Neural cell (in vitro differentiated cells): ENCODE measurements around the gene HSD17B4. TPM values are rescaled to one million over a fixed set of nuclear protein-coding genes. Genes with fewer than 3 reads are reported as not detected.

Experiments used
- H2AFZ ChIP-seq: fragments of 200-600, 300-800 bp; sonication (generic), shearing (Covaris generic); 2 replicates; pipeline ENCODE4 v1.6.0; 2014; ENCODE audit warnings: low read depth, mild to moderate bottlenecking, antibody characterized with exemption, low read length, moderate library complexity
- H3F3A ChIP-seq: fragments of 200-600 bp; shearing (Covaris generic); 2 replicates; pipeline ENCODE4 v1.6.1; 2016; ENCODE audit warnings: mild to moderate bottlenecking, moderate library complexity, mixed read lengths, antibody characterized with exemption, low read length; ENCODE audit not compliant: insufficient read depth, poor library complexity, severe bottlenecking
- H3K27ac ChIP-seq: fragments of 200-600, 300-800 bp; sonication (generic), shearing (Covaris generic); 2 replicates; pipeline ENCODE4 v1.5.1; 2014; ENCODE audit warnings: mild to moderate bottlenecking, low read length, moderate library complexity
- H3K27me3 ChIP-seq: fragments of 300-800, 200-600 bp; sonication (generic), shearing (Covaris generic); 2 replicates; pipeline ENCODE4 v1.6.0; 2014; ENCODE audit warnings: mild to moderate bottlenecking, low read depth, low read length, moderate library complexity; ENCODE audit not compliant: insufficient read depth
- H3K36me3 ChIP-seq: fragments of 300-800, 200-600 bp; sonication (generic), shearing (Covaris generic); 2 replicates; pipeline ENCODE4 v1.5.1; 2014; ENCODE audit warnings: mild to moderate bottlenecking, antibody characterized with exemption, low read length, moderate library complexity; ENCODE audit not compliant: insufficient read depth
- H3K4me2 ChIP-seq: fragments of 300-800, 200-600 bp; sonication (generic), shearing (Covaris generic); 2 replicates; pipeline ENCODE4 v1.6.0; 2014; ENCODE audit warnings: mild to moderate bottlenecking, low read length
- H3K4me3 ChIP-seq: fragments of 300-800, 200-600 bp; sonication (generic), shearing (Covaris generic); 2 replicates; pipeline ENCODE4 v1.5.1; 2014; ENCODE audit warnings: mild to moderate bottlenecking, low read length, moderate library complexity
- H3K79me2 ChIP-seq: fragments of 200-600 bp; shearing (Covaris generic); replicated peaks from 2 replicates; pipeline ENCODE4 v1.6.0; 2014; ENCODE audit warnings: mild to moderate bottlenecking, low read length, moderate library complexity; ENCODE audit not compliant: insufficient read depth
- H3K9ac ChIP-seq: fragments of 300-800, 200-600 bp; sonication (generic), shearing (Covaris generic); 2 replicates; pipeline ENCODE4 v1.6.1; 2016; ENCODE audit warnings: mild to moderate bottlenecking, low read length, mixed read lengths
- H3K9me2 ChIP-seq: fragments of 200-600 bp; shearing (Covaris generic); 2 replicates; pipeline ENCODE4 v1.6.1; 2016; ENCODE audit warnings: mild to moderate bottlenecking, low read length, mixed read lengths; ENCODE audit not compliant: insufficient read depth
- H3K9me3 ChIP-seq: fragments of 200-600, 300-800 bp; sonication (generic), shearing (Covaris generic); 2 replicates; pipeline ENCODE4 v1.6.1; 2016; ENCODE audit warnings: mild to moderate bottlenecking, mixed run types, low read length, moderate library complexity, mixed read lengths
- H4K20me1 ChIP-seq: fragments of 200-600 bp; shearing (Covaris generic); 2 replicates; pipeline ENCODE4 v1.6.1; 2016; ENCODE audit warnings: mild to moderate bottlenecking, mixed run types; ENCODE audit not compliant: insufficient read depth
- EP300 ChIP-seq: fragments of 450-650 bp; conservative IDR thresholded peaks from 2 replicates; pipeline ENCODE4 v1.6.1; 2014; ENCODE audit warnings: antibody characterized with exemption, mild to moderate bottlenecking, moderate library complexity; ENCODE audit not compliant: poor library complexity, severe bottlenecking
- EZH2 ChIP-seq: fragments of 200-600, 300-800 bp; shearing (Covaris generic), sonication (generic); IDR thresholded peaks from 2 replicates; pipeline ENCODE4 v1.6.1; 2014; ENCODE audit warnings: antibody characterized with exemption, low read length, borderline replicate concordance, mild to moderate bottlenecking; ENCODE audit not compliant: insufficient read depth, poor library complexity, severe bottlenecking
- MXI1 ChIP-seq: fragments of 450-650 bp; conservative IDR thresholded peaks from 2 replicates; pipeline ENCODE4 v1.6.1; 2014; ENCODE audit warnings: antibody characterized with exemption, mild to moderate bottlenecking; ENCODE audit not compliant: poor library complexity, severe bottlenecking
- POLR2AphosphoS5 ChIP-seq: IDR thresholded peaks from 2 replicates; pipeline ENCODE4 v1.6.1; 2012
- RAD21 ChIP-seq: fragments of 450-650 bp; conservative IDR thresholded peaks from 2 replicates; pipeline ENCODE4 v1.6.1; 2014; ENCODE audit warnings: antibody characterized with exemption, mild to moderate bottlenecking, moderate library complexity
- SMC3 ChIP-seq: fragments of 450-650 bp; conservative IDR thresholded peaks from 2 replicates; pipeline ENCODE4 v1.6.1; 2014; ENCODE audit warnings: antibody characterized with exemption, mild to moderate bottlenecking, moderate library complexity; ENCODE audit not compliant: poor library complexity
- TAF1 ChIP-seq: IDR thresholded peaks from 2 replicates; pipeline ENCODE4 v1.6.1; 2012; ENCODE audit warnings: low read depth
- polyA plus RNA-seq: library from polyadenylated mRNA; depleted of rRNA; stranded (reverse); fragments of >200 nt; gene quantifications from 2 replicates; pipeline ENCODE4 v1.2.3, GENCODE V29; 2014
- TF ChIP-seq, protein P1 (sequence below): IDR thresholded peaks from 2 replicates; pipeline ENCODE4 v1.6.1; 2012; ENCODE audit warnings: borderline replicate concordance
- TF ChIP-seq, protein P2 (sequence below): fragments of 450-650 bp; IDR thresholded peaks from 2 replicates; pipeline ENCODE4 v1.5.1; 2014; ENCODE audit warnings: antibody characterized with exemption, mild to moderate bottlenecking, moderate library complexity; ENCODE audit not compliant: poor library complexity, severe bottlenecking

The HSD17B4 gene
- polyA plus RNA-seq, 1 donor from 2014 or later: 244 TPM

DNA sequence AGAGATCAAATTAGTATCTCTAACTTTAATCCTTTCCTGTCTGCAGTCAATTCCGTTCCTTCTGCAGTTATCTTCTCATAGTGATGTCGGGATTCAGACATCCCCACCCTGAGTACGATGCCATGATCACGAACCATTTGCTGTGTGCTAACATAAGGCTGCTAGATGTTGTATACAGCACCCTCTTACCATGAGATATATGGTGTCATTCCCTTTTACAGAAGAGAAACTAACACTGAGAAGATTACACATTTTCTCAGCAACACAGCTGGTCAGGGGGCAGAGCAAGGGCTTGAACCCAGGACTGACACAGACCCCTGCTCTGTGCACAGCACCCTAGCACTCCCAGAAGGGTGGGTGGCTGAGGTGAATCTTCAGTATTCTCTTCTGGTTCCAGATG lies 46.9 kb upstream of the HSD17B4 start:
- no peaks in the 10 kb centered on the region for H3K36me3 ChIP-seq
- no peak overlapping the region for H3K27ac ChIP-seq
- no peaks in the 10 kb centered on the region for H3K9me3 ChIP-seq
- no peaks in the 10 kb centered on the region for H3K27me3 ChIP-seq
- H3F3A ChIP-seq: no peaks in the 10 kb centered on the region
- no peaks in the 10 kb centered on the region for H3K79me2 ChIP-seq
- H4K20me1 ChIP-seq: no peaks in the 10 kb centered on the region
- no peak overlapping the region for H3K4me3 ChIP-seq
- no peak overlapping the region for H2AFZ ChIP-seq
- H3K9me2 ChIP-seq: no peaks in the 10 kb centered on the region
- TF ChIP-seq SMC3: no peak
- TF ChIP-seq, protein P1, sequence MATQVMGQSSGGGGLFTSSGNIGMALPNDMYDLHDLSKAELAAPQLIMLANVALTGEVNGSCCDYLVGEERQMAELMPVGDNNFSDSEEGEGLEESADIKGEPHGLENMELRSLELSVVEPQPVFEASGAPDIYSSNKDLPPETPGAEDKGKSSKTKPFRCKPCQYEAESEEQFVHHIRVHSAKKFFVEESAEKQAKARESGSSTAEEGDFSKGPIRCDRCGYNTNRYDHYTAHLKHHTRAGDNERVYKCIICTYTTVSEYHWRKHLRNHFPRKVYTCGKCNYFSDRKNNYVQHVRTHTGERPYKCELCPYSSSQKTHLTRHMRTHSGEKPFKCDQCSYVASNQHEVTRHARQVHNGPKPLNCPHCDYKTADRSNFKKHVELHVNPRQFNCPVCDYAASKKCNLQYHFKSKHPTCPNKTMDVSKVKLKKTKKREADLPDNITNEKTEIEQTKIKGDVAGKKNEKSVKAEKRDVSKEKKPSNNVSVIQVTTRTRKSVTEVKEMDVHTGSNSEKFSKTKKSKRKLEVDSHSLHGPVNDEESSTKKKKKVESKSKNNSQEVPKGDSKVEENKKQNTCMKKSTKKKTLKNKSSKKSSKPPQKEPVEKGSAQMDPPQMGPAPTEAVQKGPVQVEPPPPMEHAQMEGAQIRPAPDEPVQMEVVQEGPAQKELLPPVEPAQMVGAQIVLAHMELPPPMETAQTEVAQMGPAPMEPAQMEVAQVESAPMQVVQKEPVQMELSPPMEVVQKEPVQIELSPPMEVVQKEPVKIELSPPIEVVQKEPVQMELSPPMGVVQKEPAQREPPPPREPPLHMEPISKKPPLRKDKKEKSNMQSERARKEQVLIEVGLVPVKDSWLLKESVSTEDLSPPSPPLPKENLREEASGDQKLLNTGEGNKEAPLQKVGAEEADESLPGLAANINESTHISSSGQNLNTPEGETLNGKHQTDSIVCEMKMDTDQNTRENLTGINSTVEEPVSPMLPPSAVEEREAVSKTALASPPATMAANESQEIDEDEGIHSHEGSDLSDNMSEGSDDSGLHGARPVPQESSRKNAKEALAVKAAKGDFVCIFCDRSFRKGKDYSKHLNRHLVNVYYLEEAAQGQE: no peak
- TF ChIP-seq, protein P2, sequence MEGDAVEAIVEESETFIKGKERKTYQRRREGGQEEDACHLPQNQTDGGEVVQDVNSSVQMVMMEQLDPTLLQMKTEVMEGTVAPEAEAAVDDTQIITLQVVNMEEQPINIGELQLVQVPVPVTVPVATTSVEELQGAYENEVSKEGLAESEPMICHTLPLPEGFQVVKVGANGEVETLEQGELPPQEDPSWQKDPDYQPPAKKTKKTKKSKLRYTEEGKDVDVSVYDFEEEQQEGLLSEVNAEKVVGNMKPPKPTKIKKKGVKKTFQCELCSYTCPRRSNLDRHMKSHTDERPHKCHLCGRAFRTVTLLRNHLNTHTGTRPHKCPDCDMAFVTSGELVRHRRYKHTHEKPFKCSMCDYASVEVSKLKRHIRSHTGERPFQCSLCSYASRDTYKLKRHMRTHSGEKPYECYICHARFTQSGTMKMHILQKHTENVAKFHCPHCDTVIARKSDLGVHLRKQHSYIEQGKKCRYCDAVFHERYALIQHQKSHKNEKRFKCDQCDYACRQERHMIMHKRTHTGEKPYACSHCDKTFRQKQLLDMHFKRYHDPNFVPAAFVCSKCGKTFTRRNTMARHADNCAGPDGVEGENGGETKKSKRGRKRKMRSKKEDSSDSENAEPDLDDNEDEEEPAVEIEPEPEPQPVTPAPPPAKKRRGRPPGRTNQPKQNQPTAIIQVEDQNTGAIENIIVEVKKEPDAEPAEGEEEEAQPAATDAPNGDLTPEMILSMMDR: no peak
- no peak for TF ChIP-seq MXI1
- no peak for TF ChIP-seq RAD21
- TF ChIP-seq TAF1: no peak
- no peak for TF ChIP-seq POLR2AphosphoS5
- TF ChIP-seq EP300: no peak
- TF ChIP-seq EZH2: no peak
- H3K9ac ChIP-seq: no peak overlapping the region
- no peak overlapping the region for H3K4me2 ChIP-seq

DNA sequence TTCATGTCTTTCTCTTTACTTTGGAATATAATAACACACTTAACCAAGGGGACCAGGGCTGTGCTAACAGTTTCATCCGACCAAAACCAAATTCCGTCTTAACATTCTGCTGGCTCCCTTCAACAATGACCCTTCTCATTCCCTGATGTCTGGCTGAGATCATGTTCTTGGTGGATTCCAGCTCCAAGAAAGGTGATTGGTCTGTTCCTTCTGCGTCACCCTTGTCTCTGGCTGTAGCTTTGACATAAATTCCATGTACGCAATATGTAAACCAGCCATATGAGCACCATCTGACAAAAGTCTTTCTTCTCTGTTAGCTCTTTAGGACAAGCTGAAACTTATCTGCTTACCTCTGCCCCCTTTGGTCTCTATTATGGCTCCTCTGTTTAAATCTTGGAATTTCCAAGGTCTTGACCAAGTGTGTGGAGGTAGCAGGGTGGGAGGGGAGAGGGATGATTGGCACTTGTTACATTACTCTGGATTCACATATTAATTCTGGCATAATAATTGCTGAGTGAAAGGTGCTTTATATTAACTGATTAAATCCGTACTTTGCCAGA lies 45.7 kb upstream of the HSD17B4 start:
- Histone ChIP-seq H3K27ac (no peak overlapping the region), H3K79me2 (no peaks in the 10 kb centered on the region), H3K36me3 (no peaks in the 10 kb centered on the region), H3K4me3 (no peak overlapping the region), H3K9me3 (no peaks in the 10 kb centered on the region), H3K27me3 (no peaks in the 10 kb centered on the region), H2AFZ (no peak overlapping the region), H3K4me2 (no peak overlapping the region), H3K9ac (no peak overlapping the region), H3K9me2 (no peaks in the 10 kb centered on the region), H3F3A (no peaks in the 10 kb centered on the region), H4K20me1 (no peaks in the 10 kb centered on the region)
- TF ChIP-seq TAF1 (no peak), RAD21 (no peak), MXI1 (no peak), POLR2AphosphoS5 (no peak), SMC3 (no peak), EZH2 (no peak), EP300 (no peak)
- TF ChIP-seq, protein P1: no peak
- TF ChIP-seq, protein P2: no peak
